ENCODE measurements around the gene CCNL1.

DNA sequence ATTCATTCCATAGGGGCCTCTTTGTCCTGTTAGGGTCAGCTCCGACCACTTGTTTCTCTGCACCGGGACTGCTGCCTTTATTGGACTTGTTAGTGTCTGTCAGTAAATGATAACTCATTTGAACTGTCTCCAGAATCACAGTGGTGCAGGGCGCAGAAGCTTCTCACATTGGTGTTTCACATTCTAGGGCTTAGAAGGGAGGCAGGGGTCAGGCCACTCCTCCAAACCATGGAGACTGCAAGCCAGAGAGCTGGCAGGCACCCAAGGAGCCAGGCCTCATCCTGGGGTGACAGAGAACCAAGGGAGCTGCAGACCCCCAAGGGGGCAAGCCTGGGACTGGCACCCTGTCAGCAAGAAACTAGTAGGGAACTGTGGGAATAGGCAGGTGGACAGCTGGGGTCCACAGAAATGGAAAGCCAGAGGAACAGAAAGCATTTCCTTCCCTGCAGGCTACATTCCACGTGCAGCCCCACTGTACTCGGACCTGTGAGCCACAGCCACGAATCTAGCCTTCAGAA lies 49.1 kb downstream of the CCNL1 start:
- TF ChIP-seq CTCF (conservative IDR thresholded peaks at IDR 0.05) (no peak), ZFX (IDR thresholded peaks at IDR 0.05) (no peak)
